ENCODE results near the gene RNF166.

Gene RNF166

DNA sequence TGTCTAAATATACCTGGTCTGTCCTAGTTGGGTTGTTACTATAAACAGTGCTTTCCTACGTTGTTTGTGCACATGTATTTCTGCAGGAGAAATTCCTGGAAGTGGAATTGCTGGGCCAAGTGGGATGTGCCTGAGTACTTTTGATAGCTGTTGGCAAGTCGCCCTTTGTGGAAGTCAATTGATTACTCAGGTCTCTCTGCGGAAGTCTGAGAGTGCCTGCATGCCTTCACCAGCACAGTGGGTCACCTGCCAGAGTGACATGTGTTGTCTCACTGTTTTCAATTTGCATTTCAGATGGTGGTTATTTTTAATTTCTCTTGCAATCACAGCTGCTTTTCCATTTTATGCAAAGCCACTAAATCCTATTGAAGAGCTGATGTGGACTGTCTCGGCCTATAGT, 41.1 kb downstream of the RNF166 start:
- POLR2A ChIA-PET, result no interaction called here

DNA sequence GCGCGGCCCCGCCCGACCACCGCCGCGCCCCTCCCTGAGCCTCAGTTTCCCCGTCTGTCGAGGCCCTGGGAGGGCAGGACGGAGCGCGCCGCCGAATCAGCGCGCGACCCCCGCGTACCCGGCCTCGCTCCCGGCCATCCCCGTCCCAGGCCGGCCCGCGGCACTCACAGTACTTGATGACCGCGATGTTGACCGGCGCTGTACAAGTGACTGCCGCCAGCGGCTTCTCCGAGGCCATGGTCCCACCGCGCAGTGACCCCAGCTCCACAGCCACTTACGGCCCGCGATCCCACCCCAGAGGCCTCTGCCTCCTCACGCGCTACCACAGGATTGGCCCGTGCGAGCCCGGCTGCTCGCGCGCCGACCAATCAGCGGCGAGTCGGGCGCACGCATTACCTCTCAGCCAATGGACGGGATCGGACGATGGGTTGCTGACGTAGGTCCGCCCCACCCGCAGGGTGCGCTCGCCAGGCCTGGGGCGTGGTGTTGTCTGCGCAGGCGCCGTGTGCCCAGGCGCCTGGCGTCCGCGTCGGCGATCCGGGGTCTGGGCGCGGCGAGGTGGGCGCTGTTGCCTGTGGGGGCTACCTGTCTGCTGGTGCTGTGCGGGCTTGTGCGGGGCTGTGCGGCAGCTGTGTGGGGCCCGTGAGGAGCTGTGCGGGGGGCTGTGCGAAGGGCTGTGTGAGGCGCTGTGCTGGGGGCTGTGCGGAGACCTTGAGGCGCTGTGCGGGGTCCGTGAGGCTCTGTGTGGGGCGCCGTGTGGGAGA, 43.2 kb downstream of the RNF166 start, which contains the start of gene MVD:
Gene MVD, minus strand, starts transcription at position 249 of the 764 bp plus-strand sequence. Its CDS starts 11 bp downstream, at position 238.
- ChIA-PET POLR2A (interaction anchor here (1.0 to 1.3 kb wide), 4 partner anchors 11 to 554 kb away, joined by 3 to 4 read pairs (median 4); partner anchors contain the start of gene ZNF778), CTCF (interaction anchor here (0.8 to 2.6 kb wide), 5 partner anchors 9 to 43 kb away, joined by 4 to 9 read pairs (median 5); partner anchors contain the start of genes CTU2 and RNF166)

More for the DNA sequence above, 41.1 kb downstream of the RNF166 start:
- CTCF ChIA-PET, result interaction anchor here (0.7 to 2.0 kb wide), 5 partner anchors 12 to 72 kb away, joined by 3 to 8 read pairs (median 3); no protein-coding TSS in a partner anchor
- DNase-seq (ENCODE audit: extremely low spot score), result no peak
- TF ChIP-seq, protein P1, sequence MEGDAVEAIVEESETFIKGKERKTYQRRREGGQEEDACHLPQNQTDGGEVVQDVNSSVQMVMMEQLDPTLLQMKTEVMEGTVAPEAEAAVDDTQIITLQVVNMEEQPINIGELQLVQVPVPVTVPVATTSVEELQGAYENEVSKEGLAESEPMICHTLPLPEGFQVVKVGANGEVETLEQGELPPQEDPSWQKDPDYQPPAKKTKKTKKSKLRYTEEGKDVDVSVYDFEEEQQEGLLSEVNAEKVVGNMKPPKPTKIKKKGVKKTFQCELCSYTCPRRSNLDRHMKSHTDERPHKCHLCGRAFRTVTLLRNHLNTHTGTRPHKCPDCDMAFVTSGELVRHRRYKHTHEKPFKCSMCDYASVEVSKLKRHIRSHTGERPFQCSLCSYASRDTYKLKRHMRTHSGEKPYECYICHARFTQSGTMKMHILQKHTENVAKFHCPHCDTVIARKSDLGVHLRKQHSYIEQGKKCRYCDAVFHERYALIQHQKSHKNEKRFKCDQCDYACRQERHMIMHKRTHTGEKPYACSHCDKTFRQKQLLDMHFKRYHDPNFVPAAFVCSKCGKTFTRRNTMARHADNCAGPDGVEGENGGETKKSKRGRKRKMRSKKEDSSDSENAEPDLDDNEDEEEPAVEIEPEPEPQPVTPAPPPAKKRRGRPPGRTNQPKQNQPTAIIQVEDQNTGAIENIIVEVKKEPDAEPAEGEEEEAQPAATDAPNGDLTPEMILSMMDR (IDR thresholded peaks at IDR 0.05; ENCODE audit: control extremely low read depth, extremely low read depth, low read depth, missing control alignments), result no peak

DNA sequence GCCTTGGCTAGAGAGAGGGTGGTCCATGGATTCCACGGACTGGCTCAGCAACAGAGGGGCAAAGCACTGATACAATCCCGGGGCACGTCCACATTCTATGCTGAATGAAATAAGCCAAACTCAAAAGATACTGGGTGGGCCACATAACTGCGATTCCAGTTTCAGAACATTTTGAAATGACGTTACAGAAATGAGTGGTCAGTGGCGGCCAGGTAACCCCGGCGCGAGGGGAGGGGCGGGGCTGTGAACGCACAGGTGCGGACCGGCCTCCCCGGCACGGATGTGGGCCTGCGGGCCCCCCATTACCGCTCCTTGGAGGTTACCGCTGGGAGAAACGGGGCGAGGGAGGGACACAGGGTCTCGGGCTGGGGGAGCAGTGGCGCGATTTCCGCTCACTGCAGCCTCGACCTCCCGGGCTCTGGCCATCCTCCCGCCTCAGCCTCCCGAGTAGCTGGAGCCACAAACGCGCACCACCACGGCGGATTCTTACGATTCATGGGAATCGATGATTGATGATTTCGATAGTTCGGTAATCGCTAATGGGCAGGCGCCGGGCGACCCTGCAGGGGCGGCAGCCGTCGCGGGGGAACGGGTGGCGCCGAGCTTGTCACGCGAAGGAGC, 43.9 kb downstream of the RNF166 start:
- TF ChIP-seq, protein P1 (IDR thresholded peaks at IDR 0.05; ENCODE audit: control extremely low read depth, extremely low read depth, low read depth, missing control alignments), result no peak
- ChIA-PET CTCF (interaction anchor here (0.8 to 2.6 kb wide), 4 partner anchors 10 to 44 kb away, joined by 4 to 9 read pairs (median 6); partner anchors contain the start of genes CTU2 and RNF166), POLR2A (interaction anchor here (1.0 to 1.3 kb wide), 3 partner anchors 10 to 23 kb away, joined by 3 to 4 read pairs (median 4); no protein-coding TSS in a partner anchor)
- no peak for DNase-seq (ENCODE audit: extremely low spot score)

More for the DNA sequence above, 43.2 kb downstream of the RNF166 start, which contains the start of gene MVD:
- peak; percentile 100 for DNase-seq (ENCODE audit: extremely low spot score)
- TF ChIP-seq, protein P1 (IDR thresholded peaks at IDR 0.05; ENCODE audit: control extremely low read depth, extremely low read depth, low read depth, missing control alignments), result no peak

DNA sequence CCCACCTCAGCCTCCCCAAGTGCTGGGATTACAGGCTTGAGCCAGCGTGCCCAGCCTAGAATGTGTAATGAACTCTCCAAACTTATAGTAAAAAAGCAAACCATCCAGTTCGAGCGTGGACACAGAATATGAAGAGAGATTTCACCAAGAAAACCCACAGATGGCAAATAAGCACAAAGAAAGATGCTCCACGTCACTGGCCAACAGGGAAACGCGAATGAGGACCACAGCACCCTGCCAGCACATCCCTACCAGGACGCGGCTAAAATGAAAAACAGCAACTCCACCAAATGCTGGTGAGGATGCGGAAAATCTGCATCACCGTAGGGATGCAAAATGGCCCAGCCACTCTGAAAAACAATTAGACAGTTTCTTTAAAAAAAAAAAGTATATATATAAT, 44.7 kb downstream of the RNF166 start:
- ChIA-PET POLR2A (interaction anchor here (0.5 kb wide), 1 partner anchor 898 kb away, joined by 8 read pairs; no protein-coding TSS in a partner anchor), CTCF (no interaction called here)
- TF ChIP-seq, protein P1 (IDR thresholded peaks at IDR 0.05; ENCODE audit: control extremely low read depth, extremely low read depth, low read depth, missing control alignments), result no peak
- DNase-seq (ENCODE audit: extremely low spot score), result no peak

DNA sequence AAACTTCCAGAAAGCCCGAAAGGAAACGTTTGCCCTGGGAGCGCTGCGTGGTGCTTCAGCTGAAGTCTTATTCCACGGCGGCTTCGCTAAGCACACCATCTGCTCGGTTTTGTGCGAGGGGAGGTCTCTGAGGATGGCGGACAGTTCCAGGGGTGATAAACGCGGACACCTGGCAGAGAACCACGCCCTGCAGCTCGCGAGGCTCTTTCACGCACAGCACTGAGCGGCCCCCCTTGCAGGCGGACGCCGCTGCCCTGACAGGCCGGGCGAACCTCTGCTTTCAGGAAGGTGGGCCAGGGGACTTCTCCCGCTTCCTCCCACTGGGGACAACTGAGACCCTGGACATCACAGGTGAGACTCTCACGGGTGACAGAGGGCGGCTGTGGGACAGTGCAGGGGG, 47.0 kb downstream of the RNF166 start:
- no peak for DNase-seq (ENCODE audit: extremely low spot score)
- TF ChIP-seq, protein P1 (IDR thresholded peaks at IDR 0.05; ENCODE audit: control extremely low read depth, extremely low read depth, low read depth, missing control alignments), result no peak
- ChIA-PET CTCF (interaction anchor here (1.6 kb wide), 1 partner anchor 14 kb away, joined by 5 read pairs; no protein-coding TSS in a partner anchor), POLR2A (no interaction called here)

DNA sequence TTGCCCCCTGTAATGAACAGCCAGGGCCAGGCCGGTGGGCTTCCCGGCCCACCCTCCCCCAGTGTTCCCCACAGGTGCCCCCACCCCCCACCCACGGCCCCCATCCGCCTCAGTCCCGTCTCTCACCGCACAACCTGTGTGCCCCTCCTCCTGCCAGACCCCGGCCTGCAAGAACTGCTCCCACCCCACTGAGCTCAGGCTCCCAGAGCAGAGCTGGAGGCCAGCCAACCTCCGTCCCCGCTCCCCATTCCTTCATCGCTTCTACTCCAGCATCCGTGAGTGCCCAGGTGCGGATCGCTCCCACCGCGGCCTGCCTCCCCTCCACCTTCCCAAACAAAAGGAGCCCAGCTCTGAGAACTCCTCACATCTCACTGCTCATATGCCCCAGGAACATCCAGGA, 47.5 kb downstream of the RNF166 start:
- no peak for DNase-seq (ENCODE audit: extremely low spot score)
- TF ChIP-seq, protein P1 (IDR thresholded peaks at IDR 0.05; ENCODE audit: control extremely low read depth, extremely low read depth, low read depth, missing control alignments), result no peak
- POLR2A ChIA-PET, result no interaction called here
- CTCF ChIA-PET, result interaction anchor here (1.6 kb wide), 1 partner anchor 14 kb away, joined by 5 read pairs; no protein-coding TSS in a partner anchor
